PC-3 (cell line): ENCODE results near the gene CNTD1.

Source experiments
- EZH2 ChIP-seq: fragments of 300-600 bp; sonication (generic); IDR thresholded peaks from one replicate; pipeline ENCODE4 v1.6.1; 2017; ENCODE audit warnings: antibody characterized with exemption, mild to moderate bottlenecking, low read length; ENCODE audit not compliant: unreplicated experiment
- TF ChIP-seq, protein P1 (sequence below): fragments of 300-600 bp; sonication (generic); conservative IDR thresholded peaks from 2 replicates; pipeline ENCODE4 v1.5.1; 2017; ENCODE audit warnings: antibody characterized with exemption, low read depth, mild to moderate bottlenecking, low read length

DNA sequence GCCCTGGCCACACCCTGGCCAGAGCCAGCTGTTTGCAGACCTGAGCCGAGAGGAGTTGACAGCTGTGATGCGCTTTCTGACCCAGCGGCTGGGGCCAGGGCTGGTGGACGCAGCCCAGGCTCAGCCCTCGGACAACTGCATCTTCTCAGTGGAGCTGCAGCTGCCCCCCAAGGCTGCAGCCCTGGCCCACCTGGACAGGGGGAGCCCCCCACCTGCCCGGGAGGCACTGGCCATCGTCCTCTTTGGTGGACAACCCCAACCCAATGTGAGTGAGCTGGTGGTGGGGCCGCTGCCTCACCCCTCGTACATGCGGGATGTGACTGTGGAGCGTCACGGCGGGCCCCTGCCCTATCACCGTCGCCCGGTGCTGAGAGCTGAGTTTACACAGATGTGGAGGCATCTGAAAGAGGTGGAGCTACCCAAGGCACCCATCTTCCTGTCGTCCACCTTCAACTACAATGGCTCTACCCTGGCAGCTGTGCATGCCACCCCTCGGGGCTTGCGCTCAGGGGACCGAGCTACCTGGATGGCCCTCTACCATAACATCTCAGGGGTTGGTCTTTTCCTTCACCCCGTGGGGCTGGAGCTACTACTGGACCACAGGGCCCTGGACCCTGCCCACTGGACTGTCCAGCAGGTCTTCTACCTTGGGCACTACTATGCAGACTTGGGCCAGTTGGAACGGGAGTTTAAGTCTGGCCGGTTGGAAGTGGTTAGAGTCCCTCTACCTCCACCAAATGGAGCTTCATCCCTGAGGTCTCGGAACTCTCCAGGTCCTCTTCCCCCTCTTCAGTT lies 46.3 kb downstream of the CNTD1 start:
- TF ChIP-seq, protein P1, sequence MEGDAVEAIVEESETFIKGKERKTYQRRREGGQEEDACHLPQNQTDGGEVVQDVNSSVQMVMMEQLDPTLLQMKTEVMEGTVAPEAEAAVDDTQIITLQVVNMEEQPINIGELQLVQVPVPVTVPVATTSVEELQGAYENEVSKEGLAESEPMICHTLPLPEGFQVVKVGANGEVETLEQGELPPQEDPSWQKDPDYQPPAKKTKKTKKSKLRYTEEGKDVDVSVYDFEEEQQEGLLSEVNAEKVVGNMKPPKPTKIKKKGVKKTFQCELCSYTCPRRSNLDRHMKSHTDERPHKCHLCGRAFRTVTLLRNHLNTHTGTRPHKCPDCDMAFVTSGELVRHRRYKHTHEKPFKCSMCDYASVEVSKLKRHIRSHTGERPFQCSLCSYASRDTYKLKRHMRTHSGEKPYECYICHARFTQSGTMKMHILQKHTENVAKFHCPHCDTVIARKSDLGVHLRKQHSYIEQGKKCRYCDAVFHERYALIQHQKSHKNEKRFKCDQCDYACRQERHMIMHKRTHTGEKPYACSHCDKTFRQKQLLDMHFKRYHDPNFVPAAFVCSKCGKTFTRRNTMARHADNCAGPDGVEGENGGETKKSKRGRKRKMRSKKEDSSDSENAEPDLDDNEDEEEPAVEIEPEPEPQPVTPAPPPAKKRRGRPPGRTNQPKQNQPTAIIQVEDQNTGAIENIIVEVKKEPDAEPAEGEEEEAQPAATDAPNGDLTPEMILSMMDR = no peak
- no peak for TF ChIP-seq EZH2
